ENCODE measurements around the gene SNX22. TPM values are rescaled to one million over a fixed set of nuclear protein-coding genes. Genes with fewer than 3 reads are reported as not detected.

Gene SNX22
- total RNA-seq, 1 donor: under 0.01 TPM

DNA sequence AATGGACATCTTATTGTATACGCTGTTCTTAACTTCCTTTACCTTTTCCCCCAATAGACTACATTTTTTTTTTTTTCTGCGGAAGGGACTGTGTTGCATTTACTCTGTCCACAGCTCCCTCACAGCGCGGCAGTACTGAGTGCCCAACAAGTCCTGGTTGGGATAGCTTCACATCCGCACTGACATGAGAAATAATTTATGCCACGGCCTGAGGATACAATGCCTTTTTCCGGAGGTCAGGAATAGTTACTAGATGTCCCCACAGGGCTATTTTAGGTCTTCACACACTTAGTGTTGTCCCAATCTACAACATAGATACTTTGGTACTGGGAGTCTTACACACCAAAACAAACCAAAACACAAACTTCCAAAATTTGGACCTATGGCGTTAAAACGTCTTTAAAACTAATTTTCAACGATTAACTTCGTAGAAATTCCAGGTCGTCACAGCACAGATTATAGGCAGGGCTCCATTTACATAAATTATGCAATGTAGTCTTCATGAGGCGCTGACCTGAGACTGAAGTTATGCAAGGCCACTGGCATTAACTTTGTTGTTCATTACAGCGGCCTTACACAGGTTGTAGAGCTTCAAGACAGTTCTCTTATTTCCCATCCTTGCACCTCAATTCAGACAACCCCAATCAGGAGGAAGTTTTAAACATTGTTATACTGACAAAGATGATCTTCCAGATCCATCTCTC lies 12.3 kb downstream of the SNX22 start:
- H3K4me3 ChIP-seq (ENCODE audit: low read depth, low read length): peak overlapping the region; percentile 45
- DNase-seq (ENCODE audit: low read depth): peak; percentile 68
- TF ChIP-seq, protein P1, sequence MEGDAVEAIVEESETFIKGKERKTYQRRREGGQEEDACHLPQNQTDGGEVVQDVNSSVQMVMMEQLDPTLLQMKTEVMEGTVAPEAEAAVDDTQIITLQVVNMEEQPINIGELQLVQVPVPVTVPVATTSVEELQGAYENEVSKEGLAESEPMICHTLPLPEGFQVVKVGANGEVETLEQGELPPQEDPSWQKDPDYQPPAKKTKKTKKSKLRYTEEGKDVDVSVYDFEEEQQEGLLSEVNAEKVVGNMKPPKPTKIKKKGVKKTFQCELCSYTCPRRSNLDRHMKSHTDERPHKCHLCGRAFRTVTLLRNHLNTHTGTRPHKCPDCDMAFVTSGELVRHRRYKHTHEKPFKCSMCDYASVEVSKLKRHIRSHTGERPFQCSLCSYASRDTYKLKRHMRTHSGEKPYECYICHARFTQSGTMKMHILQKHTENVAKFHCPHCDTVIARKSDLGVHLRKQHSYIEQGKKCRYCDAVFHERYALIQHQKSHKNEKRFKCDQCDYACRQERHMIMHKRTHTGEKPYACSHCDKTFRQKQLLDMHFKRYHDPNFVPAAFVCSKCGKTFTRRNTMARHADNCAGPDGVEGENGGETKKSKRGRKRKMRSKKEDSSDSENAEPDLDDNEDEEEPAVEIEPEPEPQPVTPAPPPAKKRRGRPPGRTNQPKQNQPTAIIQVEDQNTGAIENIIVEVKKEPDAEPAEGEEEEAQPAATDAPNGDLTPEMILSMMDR (IDR thresholded peaks at IDR 0.05; ENCODE audit: insufficient read depth, low read depth, low read length): no peak

- no peak for DNase-seq (ENCODE audit: low read depth)
- TF ChIP-seq, protein P1 (IDR thresholded peaks at IDR 0.05; ENCODE audit: insufficient read depth, low read depth, low read length): no peak
- H3K4me3 ChIP-seq (ENCODE audit: low read depth, low read length): no peak overlapping the region
These were observed 12.9 kb downstream of the SNX22 start for GRCh38 chr15:64164436-64164835.

GRCh38 chr15:64166102-64166890 lies 14.8 kb downstream of the SNX22 start:
- TF ChIP-seq, protein P1 (IDR thresholded peaks at IDR 0.05; ENCODE audit: insufficient read depth, low read depth, low read length): no peak
- DNase-seq (ENCODE audit: low read depth): no peak
- H3K4me3 ChIP-seq (ENCODE audit: low read depth, low read length): no peak overlapping the region

DNA sequence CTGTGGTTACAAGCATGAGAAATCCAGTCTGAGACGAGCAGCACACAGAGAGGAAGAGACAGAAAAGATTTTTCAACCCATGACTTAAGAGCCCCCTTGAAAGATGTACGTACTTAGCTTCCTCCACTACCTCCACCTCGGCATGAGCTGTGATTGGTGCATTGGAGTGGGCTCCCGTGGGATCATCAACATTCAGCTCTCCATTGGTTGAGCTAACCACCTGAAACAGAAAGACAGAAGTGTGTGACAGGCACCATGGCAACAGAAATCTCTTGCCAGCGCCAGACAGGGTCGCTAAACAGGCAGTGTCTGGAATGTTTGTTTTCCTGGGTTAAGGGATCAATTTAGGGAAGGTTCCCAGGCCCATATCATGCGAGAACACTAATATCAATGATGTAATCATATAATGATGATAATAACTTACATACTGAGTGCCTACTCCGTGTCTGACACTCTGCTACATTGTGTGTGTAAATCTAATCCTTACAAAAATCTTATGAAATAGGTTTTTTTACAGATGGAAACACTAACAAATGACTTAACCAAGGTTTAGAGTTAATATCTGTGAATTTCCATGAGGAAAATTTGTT lies 28.8 kb downstream of the SNX22 start:
- no peak overlapping the region for H3K4me3 ChIP-seq (ENCODE audit: low read depth, low read length)
- TF ChIP-seq, protein P1 (IDR thresholded peaks at IDR 0.05; ENCODE audit: insufficient read depth, low read depth, low read length): no peak
- DNase-seq (ENCODE audit: low read depth): no peak

GRCh38 chr15:64182859-64183370 lies 31.4 kb downstream of the SNX22 start:
- TF ChIP-seq, protein P1 (IDR thresholded peaks at IDR 0.05; ENCODE audit: insufficient read depth, low read depth, low read length): no peak
- H3K4me3 ChIP-seq (ENCODE audit: low read depth, low read length): no peak overlapping the region
- DNase-seq (ENCODE audit: low read depth): no peak

DNA sequence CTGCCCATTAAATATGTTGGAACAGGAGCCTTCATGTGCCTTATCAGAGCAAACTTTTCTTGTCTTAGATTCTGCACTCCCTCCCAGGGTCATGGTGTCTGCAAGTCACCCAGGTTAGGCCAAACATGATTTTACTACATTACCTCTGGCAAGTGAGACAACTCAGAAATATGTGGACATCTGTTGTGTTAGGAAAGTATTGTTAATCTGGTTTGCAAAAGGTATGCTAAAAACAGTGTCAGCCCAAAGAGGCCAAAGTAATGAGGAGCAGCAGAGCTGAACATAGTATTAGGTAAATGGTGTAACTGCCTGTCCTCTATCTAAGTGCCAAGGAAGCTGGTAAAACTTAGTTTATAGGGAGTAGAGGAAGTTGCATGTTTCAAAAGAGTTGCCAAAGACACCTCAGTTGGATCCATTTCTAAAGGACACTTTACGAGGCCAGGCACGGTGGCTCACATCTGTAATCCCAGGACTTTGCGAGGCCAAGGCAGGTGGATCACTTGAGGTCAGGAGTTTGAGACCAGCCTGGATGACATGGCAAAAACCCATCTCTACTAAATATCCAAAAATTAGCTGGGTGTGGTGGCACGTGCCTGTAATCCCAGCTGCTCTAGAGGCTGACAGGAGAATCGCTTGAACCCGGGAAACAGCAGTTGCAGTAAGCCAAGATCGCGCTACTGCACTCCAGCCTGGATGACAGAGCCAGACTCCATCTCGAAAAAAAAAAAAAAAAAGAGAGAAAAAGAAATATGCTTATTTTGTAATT lies 33.8 kb downstream of the SNX22 start:
- TF ChIP-seq, protein P1 (IDR thresholded peaks at IDR 0.05; ENCODE audit: insufficient read depth, low read depth, low read length): no peak
- H3K4me3 ChIP-seq (ENCODE audit: low read depth, low read length): no peak overlapping the region
- DNase-seq (ENCODE audit: low read depth): no peak

Data from fibroblast of villous mesenchyme (primary cell).